Liver (tissue), 9 donors: ENCODE measurements around the gene CHSY1. TPM values are rescaled to one million over a fixed set of nuclear protein-coding genes. Genes with fewer than 3 reads are reported as not detected.

Source experiments
- DNase-seq: peaks from one replicate; pipeline ENCODE4 v3.0.0-alpha.2; 2017; ENCODE audit warnings: low spot score
- H3K27ac ChIP-seq, 2 donors: one replicate each; pipeline ENCODE4 v1.7.0; 2013; ENCODE audit warnings: inconsistent platforms in 2 of 2, low read length in 2 of 2, control low read depth in 1 of 2, low read depth in 1 of 2, mild to moderate bottlenecking in 1 of 2
- H3K27me3 ChIP-seq, 4 donors: one replicate each; pipeline versions ENCODE4 v1.6.1 to v1.7.0; 2013; ENCODE audit warnings: low read length in 3 of 4, inconsistent platforms in 1 of 4, mild to moderate bottlenecking in 1 of 4, moderate library complexity in 1 of 4; ENCODE audit not compliant: control insufficient read depth in 4 of 4, insufficient read depth in 4 of 4
- H3K36me3 ChIP-seq, 4 donors: one replicate each; pipeline versions ENCODE4 v1.6.1 to v1.7.0; 2013; ENCODE audit warnings: low read length in 3 of 4, mild to moderate bottlenecking in 3 of 4, low read depth in 1 of 4, moderate library complexity in 1 of 4; ENCODE audit not compliant: control insufficient read depth in 4 of 4, insufficient read depth in 3 of 4
- H3K4me1 ChIP-seq, 4 donors: one replicate each; pipeline versions ENCODE4 v1.6.1 to v1.7.0; 2013; ENCODE audit warnings: low read length in 3 of 4, mild to moderate bottlenecking in 3 of 4, moderate library complexity in 1 of 4; ENCODE audit not compliant: control insufficient read depth in 4 of 4, insufficient read depth in 4 of 4
- H3K4me3 ChIP-seq, 3 donors: one replicate each; pipeline versions ENCODE4 v1.6.1 to v1.7.0; 2013; ENCODE audit warnings: low read length in 3 of 3, control low read depth in 1 of 3, low read depth in 1 of 3, mild to moderate bottlenecking in 1 of 3
- H3K9ac ChIP-seq, 2 donors: one replicate each; pipeline ENCODE4 v1.7.0; 2013; ENCODE audit warnings: low read length in 2 of 2, mild to moderate bottlenecking in 2 of 2, moderate library complexity in 2 of 2, control low read depth in 1 of 2, low read depth in 1 of 2
- H3K9me3 ChIP-seq, 4 donors: one replicate each; pipeline versions ENCODE4 v1.6.1 to v1.7.0; 2013; ENCODE audit warnings: low read length in 3 of 4; ENCODE audit not compliant: control insufficient read depth in 4 of 4
- CTCF ChIP-seq: fragments of 150-350 bp; IDR thresholded peaks from 2 replicates; pipeline ENCODE4 v1.5.1; 2017; ENCODE audit warnings: improper control_type of control experiment, low read depth, low read length; ENCODE audit not compliant: missing input control
- FOXA2 ChIP-seq: IDR thresholded peaks from 2 replicates; pipeline ENCODE4 v1.6.1; 2016; ENCODE audit warnings: antibody characterized with exemption
- GABPA ChIP-seq, 2 donors: IDR thresholded peaks in 1 of 2; conservative IDR thresholded peaks in 1 of 2; 2 replicates each; pipeline ENCODE4 v1.6.1; 2016; ENCODE audit warnings: antibody characterized with exemption in 2 of 2, mild to moderate bottlenecking in 1 of 2, moderate library complexity in 1 of 2
- HNF4A ChIP-seq, 2 donors: conservative IDR thresholded peaks; 2 replicates each; pipeline ENCODE4 v1.6.1; 2016; ENCODE audit warnings: antibody characterized with exemption in 2 of 2, mild to moderate bottlenecking in 2 of 2
- JUND ChIP-seq, 2 donors: IDR thresholded peaks; 2 replicates each; pipeline ENCODE4 v1.6.1; 2016; ENCODE audit warnings: antibody characterized with exemption in 2 of 2
- NR2F2 ChIP-seq: IDR thresholded peaks from 2 replicates; pipeline ENCODE4 v1.6.1; 2016; ENCODE audit warnings: antibody characterized with exemption
- RAD21 ChIP-seq, 2 donors: IDR thresholded peaks; 2 replicates each; pipeline ENCODE4 v1.6.1; 2016; ENCODE audit warnings: antibody characterized with exemption in 2 of 2, mild to moderate bottlenecking in 2 of 2
- REST ChIP-seq: IDR thresholded peaks from 2 replicates; pipeline ENCODE4 v1.6.1; 2016; ENCODE audit warnings: antibody characterized with exemption, mild to moderate bottlenecking
- RXRA ChIP-seq, 2 donors: IDR thresholded peaks; 2 replicates each; pipeline ENCODE4 v1.6.1; 2017 to 2018; ENCODE audit warnings: antibody characterized with exemption in 2 of 2, mild to moderate bottlenecking in 1 of 2
- SP1 ChIP-seq: IDR thresholded peaks from 2 replicates; pipeline ENCODE4 v1.6.1; 2018; ENCODE audit warnings: antibody characterized with exemption, mild to moderate bottlenecking
- TAF1 ChIP-seq: conservative IDR thresholded peaks from 2 replicates; pipeline ENCODE4 v1.6.1; 2016; ENCODE audit warnings: antibody characterized with exemption, mild to moderate bottlenecking
- YY1 ChIP-seq: IDR thresholded peaks from 2 replicates; pipeline ENCODE4 v1.6.1; 2016; ENCODE audit warnings: antibody characterized with exemption, mild to moderate bottlenecking
- ZBTB33 ChIP-seq: IDR thresholded peaks from 2 replicates; pipeline ENCODE4 v1.6.1; 2016; ENCODE audit warnings: antibody characterized with exemption
- WGBS: extraction: QIAGEN DNeasy Blood & Tissue Kit; methylation state at CpG from one replicate; pipeline ENCODE4 v1.1.7; 2013; 5-methylcytosine and 5-hydroxymethylcytosine counted together
- polyA plus RNA-seq, 2 donors: library from polyadenylated mRNA; stranded (reverse) in 1 of 2; unstranded in 1 of 2; fragments of 200-250 nt in 1 of 2; fragments of >200 nt in 1 of 2; fragmentation: Nextera tagmentation in 1 of 2; extraction: Ambion mirVana in 1 of 2; gene quantifications; one replicate each; pipeline versions ENCODE4 v1.2.1 to v1.2.3, GENCODE V29; 2013 to 2015
- total RNA-seq, 2 donors: library from RNA; depleted of rRNA; stranded (reverse); fragments of >200 nt; gene quantifications; one replicate each; pipeline ENCODE4 v1.2.3, GENCODE V29; 2014
- TF ChIP-seq, protein P1 (sequence below): IDR thresholded peaks from 2 replicates; pipeline ENCODE4 v1.6.1; 2016; ENCODE audit warnings: antibody characterized with exemption
- donor health status: healthy.
- donor health status: healthy.
- donor health status: healthy.
- donor health status: healthy.
- donor health status: healthy.

Gene CHSY1
- total and polyA plus RNA-seq, 4 donors, result 1.4 to 12.3 (median 6.6) TPM

GRCh38 chr15:101188637-101189408 lies 63.0 kb downstream of the CHSY1 start:
- Histone ChIP-seq H3K9ac (no peak overlapping the region), H3K4me3 (no peak overlapping the region), H3K9me3 (no peaks in the 10 kb centered on the region), H3K36me3 (no peaks in the 10 kb centered on the region), H3K27me3 (no peaks in the 10 kb centered on the region), H3K4me1 (no peaks in the 10 kb centered on the region), H3K27ac (peak overlapping the region; percentile 40 to 72)
- no peak for TF ChIP-seq RXRA (IDR thresholded peaks at IDR 0.05)
- no peak for TF ChIP-seq JUND (IDR thresholded peaks at IDR 0.05)
- TF ChIP-seq NR2F2, result no peak
- no peak for TF ChIP-seq RAD21 (IDR thresholded peaks at IDR 0.05)
- no peak for TF ChIP-seq CTCF
- TF ChIP-seq FOXA2, result no peak
- TF ChIP-seq YY1, result no peak
- TF ChIP-seq, protein P1, sequence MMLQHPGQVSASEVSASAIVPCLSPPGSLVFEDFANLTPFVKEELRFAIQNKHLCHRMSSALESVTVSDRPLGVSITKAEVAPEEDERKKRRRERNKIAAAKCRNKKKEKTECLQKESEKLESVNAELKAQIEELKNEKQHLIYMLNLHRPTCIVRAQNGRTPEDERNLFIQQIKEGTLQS, result no peak
- TF ChIP-seq GABPA (IDR thresholded peaks at IDR 0.05 in 1 of 2, conservative IDR thresholded peaks at IDR 0.05 in 1 of 2), result no peak
- no peak for TF ChIP-seq ZBTB33
- TF ChIP-seq HNF4A (conservative IDR thresholded peaks at IDR 0.05), result no peak
- no peak for TF ChIP-seq REST
- no peak for TF ChIP-seq SP1
- TF ChIP-seq TAF1, result no peak
- 83% methylated on average over 29 of the region's 29 CpGs for WGBS
- no peak for DNase-seq
